CD4-positive, alpha-beta T cell treated with Interleukin-15 for 1 hour (primary cell): Measurements from ENCODE around the gene IPO4.
"Not testable (repeated sequence)": the region's sequence is repeated elsewhere in the genome, so short reads cannot be mapped to it uniquely, and the experiment has no call there.

Source experiments
- DNase-seq: peaks from one replicate; pipeline ENCODE4 v3.0.0-alpha.2; 2020

Gene IPO4

GRCh38 chr14:24215495-24216344, 27.1 kb upstream of the IPO4 start, which contains the start of gene MDP1:
MDP1 (minus strand) TSS chr14:24216066; CDS start chr14:24215955, 111 bp downstream.
- peak; percentile 91 for DNase-seq

GRCh38 chr14:24213866-24214662, 25.4 kb upstream of the IPO4 start:
- DNase-seq, result no peak

DNA sequence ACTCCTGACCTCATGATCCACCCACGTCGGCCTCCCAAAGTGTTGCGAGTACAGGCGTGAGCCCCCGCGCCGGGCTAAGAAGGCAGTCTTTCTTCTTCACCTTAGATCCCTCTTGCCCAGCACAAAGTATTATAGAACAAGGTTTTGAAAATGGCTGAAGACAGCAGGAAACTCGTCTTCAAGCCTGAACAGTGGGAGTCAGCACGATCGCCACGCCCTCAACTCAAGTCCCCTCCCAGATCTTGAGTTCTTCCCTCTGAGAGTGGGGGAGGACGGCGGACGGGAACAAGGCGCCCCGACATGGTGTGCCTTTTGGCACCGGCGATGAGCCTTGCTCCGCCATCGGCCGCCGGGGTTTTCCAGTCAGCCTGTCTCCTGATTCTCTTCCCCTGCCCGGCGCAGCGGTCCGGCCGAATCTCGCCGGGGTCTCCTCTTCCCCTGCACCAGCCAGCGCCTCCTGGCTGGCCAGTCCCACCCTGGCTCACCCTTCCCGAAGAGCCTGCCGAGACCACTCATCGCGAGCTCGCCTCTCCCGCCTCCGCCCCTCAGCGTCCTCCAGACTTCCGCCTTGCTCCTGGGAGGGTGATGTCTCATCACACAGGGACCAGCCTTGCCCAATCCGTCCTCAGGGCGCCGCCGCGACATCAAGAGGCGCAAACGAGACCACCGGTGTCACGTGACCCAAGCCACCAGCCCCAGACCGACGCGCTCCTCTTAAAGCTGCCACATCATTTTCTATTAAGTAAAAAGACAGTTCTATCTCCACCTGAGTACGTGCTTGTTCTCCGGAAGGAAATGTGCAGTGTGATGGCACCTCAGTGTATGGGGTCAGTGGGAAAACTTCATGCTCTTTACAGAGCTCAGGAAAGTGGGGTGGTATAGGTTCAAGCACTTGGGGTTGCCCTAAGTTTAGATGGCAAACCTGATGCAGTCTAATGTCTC, 24.6 kb upstream of the IPO4 start, which contains the start of gene CHMP4A:
Gene CHMP4A (minus strand): TSS at position 565 of the 942 bp plus-strand sequence. CDS start 49 bp downstream, at position 516.
- peak; percentile 97 for DNase-seq

DNA sequence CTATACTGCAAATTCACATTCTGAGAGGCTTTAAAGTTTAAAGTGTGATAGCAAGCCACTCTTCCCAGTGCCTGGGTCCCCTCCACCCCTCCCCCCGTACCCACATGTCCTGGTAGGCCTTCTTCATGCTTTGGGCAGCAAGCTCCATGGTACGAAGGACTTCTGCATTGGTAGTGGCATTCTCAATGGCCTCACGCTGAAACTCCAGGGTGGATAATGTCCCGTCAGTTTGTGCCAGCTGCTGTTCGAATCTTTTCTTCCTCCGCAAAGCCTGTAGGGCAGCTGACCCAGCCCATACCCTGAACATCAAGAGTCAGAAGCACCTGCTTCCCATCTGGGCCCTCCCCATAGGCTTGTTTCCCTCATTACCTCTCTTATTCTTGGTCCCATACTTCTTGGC, 22.7 kb upstream of the IPO4 start:
- DNase-seq, result no peak

GRCh38 chr14:24207625-24208024, 19.0 kb upstream of the IPO4 start:
- no peak for DNase-seq

- DNase-seq, result peak; percentile 34
These were observed 18.5 kb upstream of the IPO4 start for GRCh38 chr14:24207104-24207551.

DNA sequence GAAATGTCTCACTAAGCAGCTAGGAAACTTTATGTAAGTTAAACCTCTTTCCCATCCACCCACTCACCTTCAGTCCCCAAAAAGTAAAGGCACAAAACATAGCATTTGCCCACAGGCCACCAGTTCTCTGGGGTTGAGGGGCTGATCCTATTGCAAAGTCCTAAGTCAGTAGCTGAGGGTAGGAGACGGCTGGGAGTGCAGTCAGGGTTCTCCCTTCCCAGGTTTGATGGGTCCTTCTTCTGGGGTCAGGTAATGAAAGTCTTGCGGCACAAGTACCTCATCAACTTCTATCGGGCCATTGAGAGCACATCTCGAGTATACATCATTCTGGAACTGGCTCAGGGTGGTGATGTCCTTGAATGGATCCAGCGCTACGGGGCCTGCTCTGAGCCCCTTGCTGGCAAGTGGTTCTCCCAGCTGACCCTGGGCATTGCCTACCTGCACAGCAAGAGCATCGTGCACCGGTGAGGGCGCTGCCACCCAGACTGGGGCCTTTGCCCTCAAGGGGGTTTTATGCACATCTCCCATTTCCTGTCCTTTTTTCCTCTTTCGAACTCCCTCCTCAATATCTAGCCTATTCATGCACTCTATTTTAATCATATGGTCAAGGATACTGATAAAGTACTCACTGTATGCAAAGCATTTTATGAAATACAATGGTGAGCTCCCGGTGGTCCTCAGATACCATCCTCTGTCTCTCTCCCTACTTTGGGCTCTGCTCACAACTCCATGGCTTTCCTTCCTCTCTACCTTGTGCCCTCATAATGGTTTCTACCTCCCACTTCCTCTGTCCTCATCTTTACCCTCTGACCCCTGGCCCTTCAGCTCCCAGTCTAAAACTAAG, 17.9 kb upstream of the IPO4 start:
- no peak for DNase-seq

- no peak for DNase-seq
These were observed 15.8 kb upstream of the IPO4 start for GRCh38 chr14:24204163-24205146.

DNA sequence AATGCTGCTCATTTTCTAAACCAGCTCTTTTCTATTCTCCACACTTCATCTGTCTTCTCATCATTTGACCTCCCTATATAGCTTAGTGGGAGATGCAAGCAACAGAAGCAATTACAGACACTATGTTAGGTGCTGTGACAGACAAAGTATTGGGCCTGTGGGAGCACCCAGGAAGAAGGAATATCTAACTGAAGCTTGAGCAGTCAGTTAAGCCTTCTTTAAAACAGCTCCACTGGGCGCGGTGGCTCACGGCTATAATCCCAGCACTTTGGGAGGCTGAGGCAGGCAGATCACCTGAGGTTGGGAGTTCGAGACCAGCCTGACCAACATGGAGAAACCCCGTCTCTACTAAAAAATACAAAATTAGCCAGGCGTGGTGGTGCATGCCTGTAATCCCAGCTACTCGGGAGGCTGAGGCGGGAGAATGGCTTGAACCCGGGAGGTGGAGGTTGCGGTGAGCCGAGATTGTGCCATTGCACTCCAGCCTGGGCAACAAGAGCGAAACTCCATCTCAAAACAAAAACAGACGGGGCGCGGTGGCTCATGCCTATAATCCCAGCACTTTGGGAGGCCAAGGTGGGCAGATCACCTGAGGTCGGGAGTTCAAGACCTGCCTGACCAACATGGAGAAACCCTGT, 14.8 kb upstream of the IPO4 start:
- DNase-seq, result not testable (repeated sequence)

- not testable (repeated sequence) for DNase-seq
These were observed 13.9 kb upstream of the IPO4 start for GRCh38 chr14:24202538-24202937.

- DNase-seq, result no peak
These were observed 10.4 kb upstream of the IPO4 start for GRCh38 chr14:24198814-24199524.

DNA sequence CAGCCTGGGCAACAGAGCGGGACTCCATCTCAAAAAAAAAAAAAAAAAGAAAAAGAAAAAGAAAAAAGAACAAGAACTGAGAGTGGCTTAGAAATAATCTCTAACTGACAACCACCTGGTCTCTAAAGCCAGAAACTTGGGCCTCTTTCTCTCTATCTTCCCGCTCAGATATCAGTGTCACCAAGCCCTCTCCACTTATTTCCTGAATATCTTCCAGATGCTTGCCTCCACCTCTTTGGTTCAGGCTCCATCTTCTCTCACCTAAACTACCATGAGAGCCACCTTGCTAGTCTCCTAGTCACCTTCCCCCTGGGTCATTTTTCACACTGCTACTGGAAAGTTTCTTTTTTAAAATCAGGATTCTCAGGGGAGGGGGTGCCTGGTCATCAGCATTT, 8.4 kb upstream of the IPO4 start:
- no peak for DNase-seq

DNA sequence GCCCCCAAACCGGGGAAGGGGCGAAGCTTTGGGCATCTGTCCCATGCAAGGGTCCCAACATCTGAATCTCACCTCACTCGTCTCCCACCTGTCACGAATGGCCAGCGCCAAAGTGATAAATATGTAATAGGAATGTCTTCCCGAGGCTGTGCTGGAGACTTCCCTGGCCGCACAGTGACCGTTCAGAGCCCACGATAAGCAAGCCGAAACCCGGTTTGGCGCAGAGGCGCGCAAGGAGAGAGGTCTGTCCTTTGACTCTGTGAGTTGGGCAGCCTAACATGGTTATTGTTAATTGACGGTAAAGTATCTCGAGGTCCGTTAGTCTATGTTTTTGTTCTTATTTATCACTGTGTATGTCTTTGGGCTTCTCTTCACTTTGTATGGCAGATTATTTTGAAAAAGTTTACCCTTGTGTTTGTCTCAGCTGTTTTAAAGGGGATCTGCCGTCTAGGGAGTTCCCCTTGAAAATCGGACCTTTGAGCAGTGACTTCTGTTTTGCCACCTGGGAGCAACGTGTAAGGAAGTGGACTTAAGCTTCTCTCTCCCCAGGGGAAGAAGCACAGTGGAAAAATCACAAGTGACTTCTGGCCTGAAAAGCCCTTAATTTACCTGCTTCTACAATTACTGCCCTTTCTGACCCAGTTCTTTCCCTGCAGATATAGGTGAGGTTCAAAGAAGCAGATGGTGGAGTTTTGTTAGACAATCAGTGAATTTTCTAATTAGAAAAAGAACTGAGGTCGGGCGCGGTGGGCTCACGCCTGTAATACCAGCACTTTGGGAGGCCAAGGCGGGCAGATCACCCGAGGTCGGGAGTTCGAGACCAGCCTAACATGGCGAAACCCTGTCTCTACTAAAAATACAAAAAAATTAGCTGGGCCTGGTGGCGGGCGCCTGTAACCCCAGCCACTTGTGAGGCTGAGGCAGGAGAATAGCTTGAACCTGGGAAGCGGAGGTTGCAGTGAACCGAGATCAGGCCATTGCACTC, 7.7 kb upstream of the IPO4 start:
- DNase-seq, result no peak

GRCh38 chr14:24195186-24196070, 6.8 kb upstream of the IPO4 start, which contains the start of gene TM9SF1:
TM9SF1 (minus strand) TSS chr14:24195441; CDS start chr14:24195019, 422 bp downstream.
- DNase-seq, result peak; percentile 93

DNA sequence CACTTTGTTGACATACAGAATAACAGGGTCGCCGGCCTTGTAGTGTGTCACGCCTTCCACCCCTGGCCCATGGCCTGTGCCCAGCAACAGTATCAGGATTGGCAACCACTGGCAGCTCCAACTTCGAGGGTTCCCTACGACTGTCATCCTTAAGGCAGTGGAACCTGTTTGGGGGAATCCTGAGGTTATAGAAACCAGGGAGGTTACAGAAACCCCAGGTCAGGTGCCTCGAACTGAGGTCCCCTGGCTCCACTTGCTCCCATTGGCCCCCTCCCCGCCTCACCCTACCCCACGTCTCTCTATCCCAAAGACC, 6.2 kb upstream of the IPO4 start:
- DNase-seq, result no peak

GRCh38 chr14:24194186-24194872, 5.7 kb upstream of the IPO4 start:
- no peak for DNase-seq
